SH-SY5Y (cell line): ENCODE results near the gene FANCE.

Source experiments
- GATA2 ChIP-seq: IDR thresholded peaks from 2 replicates; pipeline ENCODE4 v1.6.1; 2011; ENCODE audit warnings: mild to moderate bottlenecking, low read depth, low read length
- GATA3 ChIP-seq: IDR thresholded peaks from 2 replicates; pipeline ENCODE4 v1.6.1; 2011; ENCODE audit warnings: low read depth, mild to moderate bottlenecking, low read length, moderate library complexity

GRCh38 chr6:35465646-35466045, 13.5 kb downstream of the FANCE start:
- TF ChIP-seq GATA3 (no peak), GATA2 (no peak)
